HG03066 (cell line): ENCODE measurements around the gene C1QTNF2.

ENCODE experiments used
- ATAC-seq: cut with Tn5 transposase; IDR thresholded peaks from one replicate; pipeline ENCODE4 v1.9.1; 2021; ENCODE audit warnings: low read depth; ENCODE audit not compliant: unreplicated experiment

The C1QTNF2 gene

DNA sequence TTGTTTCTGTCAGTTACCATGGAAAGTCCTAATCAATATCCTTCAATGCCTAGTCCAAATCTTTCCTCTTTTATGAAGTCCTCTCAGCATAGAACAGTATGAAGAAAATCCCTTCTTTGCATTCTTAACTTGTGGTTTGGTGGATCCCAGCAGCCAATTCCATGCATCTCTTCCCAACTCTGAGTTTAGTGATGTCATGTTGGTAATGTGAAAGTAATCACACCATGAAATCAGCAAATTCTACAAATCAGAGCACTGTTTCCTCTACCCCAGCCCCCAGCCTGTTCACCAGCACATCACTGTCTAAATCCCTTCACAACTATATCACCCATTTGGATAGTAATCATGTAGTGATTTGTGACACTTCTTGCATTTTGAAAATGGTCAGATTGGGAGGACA lies 4.7 kb upstream of the C1QTNF2 start:
- no peak for ATAC-seq

DNA sequence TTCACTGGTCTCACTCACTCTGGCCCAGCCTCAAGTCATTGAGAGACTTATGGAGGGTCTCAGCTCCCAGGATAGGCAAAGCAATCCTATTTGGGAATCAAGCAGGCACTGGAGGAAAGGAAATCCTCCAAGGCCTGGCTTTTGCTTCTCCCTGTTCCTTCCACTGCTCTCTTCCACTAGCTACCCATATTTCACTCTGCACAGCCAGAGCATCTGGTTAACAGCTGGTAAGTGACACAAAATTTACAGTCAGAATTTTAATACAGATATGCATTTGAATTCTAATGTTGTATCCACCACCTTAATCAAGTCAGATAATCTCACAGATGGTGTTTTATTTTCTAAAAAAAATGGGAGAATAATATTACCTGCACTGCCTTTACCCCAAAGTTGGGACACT lies 868 bp upstream of the C1QTNF2 start:
- no peak for ATAC-seq

- no peak for ATAC-seq
These were observed 248 bp upstream of the C1QTNF2 start for GRCh38 chr5:160370713-160371034.

GRCh38 chr5:160367885-160368284 lies 2.5 kb downstream of the C1QTNF2 start:
- ATAC-seq, result no peak

- no peak for ATAC-seq
These were observed 3.2 kb downstream of the C1QTNF2 start for GRCh38 chr5:160367261-160367660.

DNA sequence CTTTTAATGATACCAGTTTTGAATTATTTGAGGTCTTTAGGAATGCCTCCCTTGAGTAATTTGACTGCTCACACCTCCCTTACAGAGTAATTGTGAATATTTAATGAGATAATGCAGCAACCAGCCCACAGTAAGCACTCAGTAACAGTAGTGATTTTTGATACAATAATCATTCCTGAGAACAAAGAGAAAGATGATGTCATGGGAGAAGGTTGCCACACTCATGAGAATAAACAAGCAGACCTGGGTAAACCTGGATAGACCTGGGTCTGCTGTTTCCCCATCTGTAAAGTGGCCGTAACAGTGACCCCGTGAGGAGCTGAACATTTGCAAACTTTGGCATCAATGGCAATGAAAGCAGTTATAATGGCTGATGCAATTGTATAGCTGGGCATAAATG lies 4.2 kb downstream of the C1QTNF2 start:
- ATAC-seq, result no peak

DNA sequence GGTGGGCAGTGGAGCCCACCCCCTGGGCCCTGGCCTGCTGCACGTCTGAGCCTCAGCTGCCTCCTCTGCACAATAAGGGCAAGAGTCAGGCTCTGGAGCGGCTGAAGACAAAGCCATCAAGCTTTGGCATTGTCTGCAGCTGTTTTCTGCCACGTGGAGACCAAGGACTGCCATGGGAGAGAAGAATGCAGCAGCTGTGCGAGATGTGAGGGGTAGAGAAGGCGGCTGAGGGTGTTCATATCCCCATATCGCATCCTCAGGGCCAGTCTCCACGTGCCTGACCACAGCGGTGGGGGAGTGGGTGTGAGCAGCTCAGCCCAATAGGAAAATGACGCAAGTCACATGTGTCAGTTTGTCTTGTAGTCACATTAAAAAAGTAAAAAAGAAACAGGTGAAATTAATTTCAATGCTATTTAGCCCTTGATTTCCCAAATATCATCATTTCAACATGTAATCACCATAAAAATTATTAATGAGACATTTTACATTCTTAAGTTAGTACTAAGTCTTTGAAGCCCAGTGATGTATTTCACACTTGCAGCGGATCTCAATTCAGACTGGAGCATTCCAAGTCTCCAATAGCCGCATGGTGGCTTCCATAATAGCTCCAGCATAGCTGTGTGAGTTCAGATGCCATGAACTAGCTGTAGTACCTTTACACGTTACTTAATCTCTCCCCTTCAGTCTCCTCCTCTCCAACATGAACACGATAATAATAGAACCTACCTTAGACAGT lies 6.6 kb downstream of the C1QTNF2 start:
- ATAC-seq, result no peak

DNA sequence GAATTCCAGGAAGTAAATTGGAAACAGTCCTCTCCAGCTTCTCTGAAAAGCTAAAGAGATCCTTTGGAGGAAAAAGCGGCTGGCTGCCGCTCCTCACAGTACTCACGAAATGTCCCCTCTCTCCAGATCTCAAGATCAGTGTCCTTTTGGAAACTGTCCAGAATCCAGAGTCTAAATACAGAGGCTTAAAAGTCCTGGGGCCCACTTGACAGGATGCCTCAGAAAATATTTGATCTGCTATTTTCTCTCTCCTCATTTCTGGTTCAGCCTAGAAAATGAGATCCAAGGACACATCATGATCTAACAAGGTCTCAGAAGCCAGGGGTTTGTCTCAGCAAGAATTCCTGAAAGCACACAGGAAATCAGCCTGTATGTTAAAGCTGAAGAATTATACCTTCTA lies 7.2 kb downstream of the C1QTNF2 start:
- no peak for ATAC-seq

GRCh38 chr5:160361624-160362228 lies 8.7 kb downstream of the C1QTNF2 start:
- ATAC-seq, result no peak

- ATAC-seq, result no peak
These were observed 10.1 kb downstream of the C1QTNF2 start for GRCh38 chr5:160360310-160360709.

DNA sequence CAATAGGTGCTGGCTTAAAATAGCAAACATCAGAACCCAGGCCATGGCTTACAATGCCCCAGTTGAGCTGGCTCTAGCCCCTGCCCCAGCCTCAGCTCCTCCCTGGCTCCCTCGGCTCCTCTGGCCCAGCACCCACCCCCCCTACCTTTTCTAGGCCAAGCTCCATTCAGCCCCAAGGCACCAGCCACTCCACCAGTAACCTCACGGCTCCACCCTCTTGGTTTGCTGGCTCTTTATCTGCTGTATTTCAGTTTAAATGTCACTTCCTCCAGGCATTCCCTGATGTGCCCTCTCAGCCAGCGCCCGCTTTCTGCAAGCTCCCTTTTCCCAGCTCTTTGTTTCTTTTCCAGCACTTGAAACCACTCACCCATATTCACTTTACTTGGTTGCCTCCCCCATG lies 10.6 kb downstream of the C1QTNF2 start:
- no peak for ATAC-seq

GRCh38 chr5:160359242-160359641 lies 11.2 kb downstream of the C1QTNF2 start:
- no peak for ATAC-seq

DNA sequence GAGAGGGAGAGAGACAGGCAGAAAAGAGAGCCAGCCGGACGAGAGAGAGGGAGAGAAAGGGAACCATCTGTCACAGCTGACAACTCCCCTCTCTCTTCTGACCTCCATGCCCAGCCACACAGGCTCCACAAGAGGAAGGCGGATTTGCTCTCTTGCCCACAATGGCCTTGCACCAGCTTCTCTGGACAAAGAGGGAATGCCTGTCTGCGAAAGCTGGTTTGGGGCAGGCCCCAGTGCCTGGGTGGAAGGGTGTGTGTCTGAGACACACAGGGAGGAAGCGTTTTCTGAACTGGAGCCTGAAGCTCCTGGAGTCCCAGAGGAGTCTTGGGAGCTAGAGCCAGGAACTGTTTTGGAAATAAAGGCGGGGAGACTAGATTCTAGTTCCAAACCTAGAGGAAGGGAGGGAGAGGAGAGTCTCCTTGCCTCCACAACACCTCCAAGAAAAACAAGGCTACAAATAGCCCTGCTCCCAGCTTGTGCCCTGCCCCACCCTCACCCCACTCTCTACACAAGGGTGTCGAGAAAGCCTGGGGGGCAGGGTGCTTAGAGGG lies 12.5 kb downstream of the C1QTNF2 start:
- no peak for ATAC-seq

- ATAC-seq, result no peak
These were observed 13.0 kb downstream of the C1QTNF2 start for GRCh38 chr5:160357394-160357793.

DNA sequence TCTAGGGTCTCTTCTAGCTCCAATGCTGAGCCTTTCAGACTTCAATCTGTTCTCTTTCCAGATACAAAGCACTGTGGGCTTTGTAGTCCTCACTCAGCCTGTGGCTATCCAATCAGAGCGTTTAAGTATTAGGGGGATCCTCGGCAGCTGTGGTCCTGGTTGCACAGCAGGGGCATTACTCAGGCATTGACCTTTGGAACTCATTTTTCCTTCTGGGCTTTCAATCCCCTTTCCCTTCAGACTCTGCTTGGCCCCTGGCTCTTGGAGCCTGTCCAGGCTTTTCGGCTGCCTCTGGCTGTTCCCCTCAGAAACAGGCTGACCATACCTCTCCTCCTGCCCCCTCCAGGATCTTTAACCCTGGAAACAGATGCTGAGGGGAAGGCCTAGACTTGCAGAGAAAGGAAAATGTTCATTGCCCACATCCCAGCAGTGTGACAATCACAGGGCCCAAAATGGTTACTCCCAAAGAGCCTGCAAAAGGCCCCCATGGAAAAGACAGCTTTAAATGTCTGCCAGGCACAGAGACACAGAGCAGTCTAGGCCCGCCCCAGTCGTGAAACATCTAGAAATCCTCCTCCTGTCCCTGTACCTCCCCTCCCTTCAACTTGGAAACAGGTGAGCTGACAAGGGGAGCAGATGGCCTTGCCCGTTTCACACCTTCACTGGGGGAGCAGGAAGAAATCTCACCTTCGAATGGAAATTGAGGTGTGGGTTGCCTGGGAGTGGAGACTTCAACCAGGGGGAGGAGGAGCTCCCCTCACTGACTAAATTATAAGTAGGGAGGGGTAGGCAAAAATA lies 13.7 kb downstream of the C1QTNF2 start:
- no peak for ATAC-seq

DNA sequence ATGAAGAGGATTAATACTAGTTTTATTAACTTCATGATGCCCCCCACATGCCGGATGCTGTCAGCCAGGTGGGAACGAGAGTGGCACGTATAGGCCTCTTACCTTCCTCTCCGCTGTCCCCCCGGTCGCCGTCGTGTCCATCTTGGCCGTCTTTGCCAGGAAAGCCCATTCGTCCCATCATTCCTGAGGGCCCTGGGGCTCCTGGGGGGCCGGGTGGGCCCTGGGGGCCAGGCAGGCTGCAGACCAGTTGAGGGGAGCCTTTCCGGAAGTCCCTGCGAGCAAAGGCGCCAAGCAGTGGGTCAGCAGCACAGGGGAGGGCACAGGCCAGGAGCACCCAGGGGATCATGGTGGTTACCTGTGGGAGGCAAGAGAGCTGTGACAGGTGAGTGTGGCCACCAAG lies 15.8 kb downstream of the C1QTNF2 start:
- no peak for ATAC-seq

DNA sequence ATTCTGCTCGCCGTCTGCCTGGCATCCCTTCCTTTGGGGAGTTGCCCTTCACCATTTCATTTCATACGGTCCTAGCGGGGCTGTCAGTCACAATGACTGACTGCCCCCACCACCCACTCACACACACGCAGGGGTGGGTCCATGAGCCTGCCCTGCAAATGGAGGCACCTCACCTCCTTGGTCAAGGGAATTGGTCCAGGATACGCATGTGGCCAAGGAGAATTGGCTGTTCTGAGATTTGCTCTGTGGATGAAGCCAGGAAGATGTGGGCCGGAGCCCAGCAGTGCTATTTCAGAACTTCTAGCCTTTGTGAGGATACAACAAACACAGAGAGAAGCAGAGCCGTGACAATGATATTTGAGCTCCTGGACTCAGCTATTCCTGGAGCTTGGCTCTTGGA lies 17.0 kb downstream of the C1QTNF2 start:
- ATAC-seq, result no peak

DNA sequence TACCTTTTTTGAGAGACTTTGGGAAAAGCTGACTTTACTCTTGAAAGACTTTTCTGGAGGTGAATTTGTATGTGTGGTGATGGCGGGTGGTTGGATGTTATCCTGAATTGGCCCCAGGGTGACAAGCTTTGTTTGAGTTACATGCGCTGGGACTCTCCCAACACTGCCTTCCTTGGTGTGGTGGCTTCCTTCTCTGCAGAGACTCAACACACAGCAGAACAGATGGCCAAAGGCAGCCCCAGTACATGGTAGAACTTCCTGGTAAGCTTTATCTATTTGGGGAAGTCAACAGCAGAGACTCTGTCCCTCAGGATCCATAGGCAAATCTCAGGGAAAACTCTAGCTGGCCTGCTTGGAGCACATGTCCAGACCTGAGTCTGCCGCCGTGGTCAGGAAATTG lies 18.1 kb downstream of the C1QTNF2 start:
- no peak for ATAC-seq

DNA sequence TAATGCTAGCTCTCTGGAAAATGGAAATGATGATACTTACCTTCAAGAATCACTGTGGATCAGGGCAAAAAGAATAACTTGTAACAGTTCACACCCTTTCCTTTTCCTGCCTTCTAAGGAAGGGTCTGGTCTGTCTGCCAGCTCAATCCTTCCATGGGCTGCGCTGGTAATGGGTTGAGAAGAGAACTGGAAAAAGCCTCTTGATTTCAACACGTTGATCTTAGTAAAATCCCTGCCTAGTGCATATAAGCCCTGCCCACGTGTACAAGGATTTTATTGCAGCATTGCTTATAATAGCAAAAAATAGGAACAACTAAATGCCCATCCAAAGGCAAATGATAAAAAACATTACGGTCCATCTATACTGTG lies 20.5 kb downstream of the C1QTNF2 start:
- ATAC-seq, result no peak

GRCh38 chr5:160349249-160349934 lies 21.0 kb downstream of the C1QTNF2 start:
- ATAC-seq, result no peak

GRCh38 chr5:160348080-160348479 lies 22.3 kb downstream of the C1QTNF2 start:
- no peak for ATAC-seq
